Fibroblast of the conjunctiva (primary cell): ENCODE results near the gene WDR54.
"Not testable (repeated sequence)": the region's sequence is repeated elsewhere in the genome, so short reads cannot be mapped to it uniquely, and the experiment has no call there.

ENCODE experiments used
- DNase-seq: peaks from one replicate; pipeline ENCODE4 v3.0.0-alpha.2; 2010; ENCODE audit warnings: low read depth

Gene WDR54

DNA sequence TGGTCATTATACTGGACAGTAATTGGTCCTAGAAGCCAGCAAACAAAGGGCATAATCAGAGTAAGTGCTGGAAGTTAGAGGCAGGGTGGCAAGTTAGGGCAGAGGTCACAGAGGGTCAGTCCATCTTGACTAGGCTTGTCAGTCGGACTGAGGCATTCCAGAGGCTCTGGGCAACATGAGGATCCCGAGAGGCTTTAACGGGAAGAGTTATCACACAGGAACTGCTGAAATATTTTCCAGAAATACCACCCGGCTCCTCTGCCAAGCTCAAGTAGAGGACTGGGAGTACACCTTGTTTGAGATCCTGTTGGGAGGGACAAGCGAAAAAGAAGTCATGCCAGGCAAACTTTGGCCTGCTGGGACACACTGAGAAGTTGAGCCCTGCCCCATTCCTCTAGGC, 13.8 kb upstream of the WDR54 start:
- no peak for DNase-seq

DNA sequence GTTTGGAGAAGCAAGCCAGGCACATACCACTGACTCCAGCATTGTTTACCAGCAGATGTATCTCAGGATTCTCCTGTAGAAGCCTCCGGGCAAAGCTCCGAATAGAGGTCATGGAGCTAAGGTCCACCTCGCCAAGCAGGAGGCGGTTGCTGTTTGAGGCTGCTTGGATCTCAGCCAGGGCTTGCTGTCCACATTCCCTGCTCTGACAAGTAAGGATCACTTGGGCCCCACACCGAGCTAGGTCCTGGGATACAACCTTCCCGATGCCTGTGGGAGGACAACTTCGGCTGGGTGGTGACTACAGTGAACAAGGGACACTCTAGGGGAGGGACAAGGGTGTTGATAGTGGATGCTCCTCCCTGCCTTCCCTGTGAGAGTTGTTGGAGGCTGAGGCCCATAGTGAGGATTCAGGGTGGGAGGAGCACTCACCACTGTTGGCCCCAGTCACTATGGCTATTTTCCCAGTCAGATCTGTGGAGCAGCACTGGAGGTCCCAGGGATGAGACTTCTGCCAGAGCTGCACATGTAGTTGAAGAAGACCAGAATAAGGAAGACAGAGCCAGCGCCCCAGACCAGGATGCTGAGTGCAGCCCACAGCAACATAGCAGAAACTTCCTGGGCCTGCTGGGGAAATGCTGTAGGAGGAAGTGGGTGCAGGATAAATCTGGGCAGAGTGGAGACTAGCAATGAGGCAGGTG, 8.4 kb upstream of the WDR54 start:
- DNase-seq: no peak

DNA sequence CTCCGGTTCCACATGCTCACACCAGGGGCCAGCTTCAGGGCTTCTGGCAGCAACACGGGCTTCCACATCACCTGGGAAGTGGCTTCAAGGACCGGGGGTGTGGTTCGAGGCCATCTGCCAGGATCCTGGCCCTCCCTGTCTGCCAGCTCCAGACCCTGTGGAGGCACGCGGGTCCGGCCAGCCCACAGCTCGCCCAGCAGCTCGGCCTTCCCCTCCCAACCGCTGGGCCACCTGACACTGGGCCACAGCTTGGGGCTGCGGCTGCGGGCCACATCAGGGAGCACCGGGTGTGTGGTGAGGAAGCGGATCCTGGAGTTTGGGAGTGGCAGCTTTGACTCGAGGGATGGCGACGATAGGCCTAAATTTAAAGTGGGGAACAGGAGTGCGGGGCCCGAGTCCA, 7.1 kb upstream of the WDR54 start:
- DNase-seq: no peak

DNA sequence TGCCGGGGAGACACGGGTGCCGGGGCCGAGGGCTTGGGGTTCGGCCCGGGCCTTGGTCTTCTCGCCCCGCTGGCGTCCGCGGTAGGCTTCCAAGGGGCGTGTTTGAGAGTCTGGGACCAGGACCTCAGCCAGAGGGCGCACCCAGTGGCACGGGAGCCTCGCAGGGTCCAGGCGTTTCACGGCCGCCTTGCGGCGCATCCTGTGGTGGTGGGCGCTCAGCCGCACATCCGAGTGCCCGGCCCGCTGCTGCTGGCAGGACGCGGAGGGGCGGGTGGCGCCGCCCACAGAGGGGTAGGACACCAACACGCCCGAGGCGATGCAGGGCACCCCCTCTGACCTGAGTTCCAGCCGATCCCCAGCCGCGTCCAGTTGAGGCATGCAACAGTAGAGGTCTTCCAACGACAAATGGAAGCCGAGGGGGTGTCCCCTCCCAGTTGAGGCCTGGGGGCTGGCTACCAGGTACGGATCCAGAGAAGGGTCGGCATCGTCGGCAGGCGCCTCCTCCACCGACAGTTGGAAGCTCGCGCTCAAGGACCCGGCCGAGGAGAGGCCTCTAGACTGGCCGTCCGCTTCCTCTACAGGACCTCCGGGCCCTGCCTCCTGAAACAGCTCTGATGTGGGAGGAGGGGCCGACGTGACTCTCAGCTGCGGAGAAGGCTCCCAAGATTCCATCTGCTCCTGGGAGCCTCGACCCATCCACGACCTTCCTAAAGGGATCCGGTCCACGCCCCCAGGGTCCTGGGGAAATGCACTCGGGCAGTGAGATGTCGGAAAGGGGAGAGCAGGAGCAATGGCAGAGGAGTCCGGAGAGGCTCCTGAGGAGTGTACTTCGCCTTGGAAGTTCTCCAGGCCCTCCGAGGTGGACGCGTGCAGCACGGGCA, 6.4 kb upstream of the WDR54 start:
- no peak for DNase-seq

DNA sequence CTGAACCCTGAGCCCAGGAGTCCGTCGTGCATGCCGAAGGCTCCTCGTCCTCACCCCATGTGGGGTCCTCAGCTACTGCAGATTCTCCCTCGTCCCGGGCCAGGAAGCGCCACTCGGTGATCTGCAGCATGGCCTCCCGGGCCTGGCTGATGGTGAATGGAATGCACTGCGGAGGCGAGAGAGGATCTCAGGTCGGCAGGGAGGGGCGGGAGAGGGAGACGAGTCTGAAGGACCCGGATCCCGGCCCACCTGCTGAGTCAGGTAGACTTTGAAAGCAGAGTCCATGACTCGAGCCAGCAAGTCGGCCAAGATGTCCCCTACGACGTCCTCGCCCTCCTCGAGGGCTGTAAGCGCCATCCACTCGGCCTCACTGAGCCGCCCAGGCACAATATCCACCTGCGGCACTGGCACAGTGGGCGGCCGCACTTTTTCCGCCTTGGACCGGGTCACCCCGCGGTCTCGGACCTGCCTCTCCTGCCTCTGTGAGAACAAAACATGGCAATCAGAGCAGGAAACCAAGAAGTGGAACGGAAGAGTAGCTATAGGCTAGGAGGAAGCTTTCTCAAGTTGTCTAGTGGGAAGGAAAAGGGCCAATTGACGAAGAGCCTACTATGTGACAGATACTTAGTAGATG, 5.7 kb upstream of the WDR54 start:
- no peak for DNase-seq

DNA sequence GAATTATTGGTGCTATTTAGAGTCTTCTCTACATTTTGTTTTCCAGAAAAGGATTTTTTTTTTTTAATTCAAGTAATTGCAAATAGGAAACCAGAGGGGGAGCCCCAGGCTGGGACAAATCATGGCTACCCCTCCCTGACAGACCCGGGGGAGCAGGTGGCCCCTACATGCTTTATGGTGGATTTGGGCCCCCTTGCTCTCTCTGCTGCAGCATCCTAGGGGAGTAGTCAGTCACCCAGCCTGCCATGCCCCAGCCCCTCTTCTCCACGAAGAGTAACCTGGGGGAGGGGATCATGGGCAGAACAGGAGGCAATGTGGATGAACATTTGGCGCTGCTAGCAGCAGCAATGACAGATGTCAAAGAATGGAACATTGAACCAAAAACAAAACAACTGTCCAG, 4.8 kb upstream of the WDR54 start:
- DNase-seq: no peak

- no peak for DNase-seq
Observed at GRCh38 chr2:74417197-74417596, 4.3 kb upstream of the WDR54 start.

DNA sequence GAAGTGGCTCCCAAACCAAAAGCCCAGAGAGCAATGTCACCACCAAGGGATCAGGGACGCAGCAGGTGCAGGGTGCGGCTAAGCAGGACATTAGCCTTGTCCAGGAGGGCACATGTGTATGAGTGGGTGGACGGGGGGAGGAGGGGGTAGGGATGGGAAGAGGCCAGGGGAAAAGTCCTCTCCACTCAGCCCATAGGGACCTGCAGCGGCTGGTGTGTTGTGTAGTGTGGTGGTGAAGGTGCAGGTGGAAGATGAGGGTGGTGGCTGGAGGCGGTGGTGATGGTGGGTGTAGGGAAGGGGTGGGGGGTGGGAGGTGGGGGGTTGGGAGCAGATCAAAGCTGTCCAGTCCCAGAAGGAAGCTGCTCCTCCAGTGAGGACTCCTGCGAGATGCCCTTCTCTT, 3.8 kb upstream of the WDR54 start:
- no peak for DNase-seq

GRCh38 chr2:74418312-74418711, 3.2 kb upstream of the WDR54 start:
- no peak for DNase-seq

DNA sequence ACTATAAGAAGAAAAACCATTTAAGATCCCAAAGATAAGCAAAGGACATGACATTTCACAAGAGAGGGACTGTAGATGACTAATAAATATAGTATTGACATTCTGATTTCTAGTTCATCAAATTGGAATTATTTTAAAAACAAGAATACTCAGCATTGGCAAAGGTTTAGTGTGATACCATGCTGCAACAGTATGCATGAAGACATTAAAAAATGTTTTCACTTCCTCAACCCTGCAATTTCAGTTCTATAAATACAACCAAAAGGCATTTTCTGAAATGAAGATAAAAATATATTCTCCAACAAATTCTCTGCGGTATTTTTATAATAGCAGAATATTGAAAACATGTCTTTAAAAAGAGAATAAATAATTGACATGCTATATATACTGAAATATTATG, 2.2 kb upstream of the WDR54 start:
- no peak for DNase-seq

- DNase-seq: no peak
Observed at GRCh38 chr2:74420006-74420405, 1.5 kb upstream of the WDR54 start.

DNA sequence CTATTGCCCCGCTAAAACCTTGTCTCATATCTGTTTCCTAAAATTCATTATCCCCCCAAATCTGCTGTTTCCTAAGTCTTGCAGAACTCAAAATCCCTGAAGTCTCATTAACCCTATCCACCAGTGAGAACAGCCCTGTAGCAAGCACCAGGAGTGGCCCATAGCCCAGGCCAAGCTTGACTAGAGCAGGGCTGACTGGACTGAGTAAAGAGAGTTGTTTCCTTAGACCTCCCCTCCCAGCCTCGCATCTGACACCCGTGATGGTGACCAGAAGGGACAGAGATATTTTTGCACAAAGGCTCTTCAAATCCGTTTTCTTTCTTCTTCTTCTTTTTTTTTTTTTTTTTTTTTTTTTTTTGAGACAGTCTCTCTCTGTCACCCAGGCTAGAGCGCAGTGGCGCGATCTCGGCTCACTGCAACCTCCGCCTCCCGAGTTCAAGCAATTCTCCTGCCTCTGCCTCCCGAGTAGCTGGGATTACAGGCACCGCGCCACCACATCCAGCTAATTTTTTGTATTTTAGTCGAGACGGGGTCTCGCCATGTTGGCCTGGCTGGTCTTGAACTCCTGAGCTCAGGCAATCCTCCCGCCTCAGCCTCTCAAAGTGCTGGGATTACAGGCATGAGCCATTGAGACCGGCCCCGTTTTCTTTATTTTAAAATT, 957 bp upstream of the WDR54 start:
- not testable (repeated sequence) for DNase-seq

- DNase-seq: no peak
Observed at GRCh38 chr2:74423231-74424095, 1.9 kb downstream of the WDR54 start.

DNA sequence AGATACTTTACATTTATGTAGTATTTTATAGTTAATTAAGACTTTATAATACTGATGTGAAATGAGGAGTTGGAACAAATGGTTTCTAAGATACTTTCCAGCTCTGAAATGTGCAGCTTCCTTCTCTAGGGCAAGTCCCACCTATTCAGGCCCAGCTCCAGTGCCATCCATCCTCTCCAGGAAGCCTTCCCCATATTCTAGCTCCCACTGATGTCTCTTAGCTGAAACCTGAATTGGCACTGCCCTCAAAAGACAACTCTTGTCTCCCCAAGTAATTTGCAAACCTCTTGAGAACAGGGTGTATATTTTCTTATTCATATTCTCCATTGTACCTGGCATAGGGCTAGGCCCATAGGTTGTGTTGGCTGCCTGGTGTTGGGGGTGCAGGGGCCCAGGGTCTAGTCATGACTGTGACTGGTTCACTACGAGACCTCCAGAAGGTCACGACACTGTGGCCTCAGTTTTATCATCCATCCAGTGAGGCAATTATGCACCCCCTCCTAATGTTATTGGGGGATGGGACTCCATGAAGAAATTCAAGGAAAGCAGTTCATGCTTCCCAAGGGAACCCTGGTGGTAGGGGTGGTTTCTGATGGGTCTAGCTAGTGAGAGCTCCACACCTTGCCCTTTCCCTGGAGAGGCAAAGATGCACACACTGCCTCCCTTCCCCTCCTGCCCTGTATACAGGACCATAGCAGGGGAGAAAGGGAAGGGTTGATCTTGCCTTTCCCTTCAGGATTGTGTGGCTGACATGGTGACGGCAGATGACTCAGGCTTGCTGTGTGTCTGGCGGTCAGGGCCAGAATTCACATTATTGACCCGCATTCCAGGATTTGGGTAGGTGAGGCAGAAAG, 2.8 kb downstream of the WDR54 start:
- DNase-seq: no peak

GRCh38 chr2:74424995-74425406, 3.5 kb downstream of the WDR54 start:
- DNase-seq: no peak

DNA sequence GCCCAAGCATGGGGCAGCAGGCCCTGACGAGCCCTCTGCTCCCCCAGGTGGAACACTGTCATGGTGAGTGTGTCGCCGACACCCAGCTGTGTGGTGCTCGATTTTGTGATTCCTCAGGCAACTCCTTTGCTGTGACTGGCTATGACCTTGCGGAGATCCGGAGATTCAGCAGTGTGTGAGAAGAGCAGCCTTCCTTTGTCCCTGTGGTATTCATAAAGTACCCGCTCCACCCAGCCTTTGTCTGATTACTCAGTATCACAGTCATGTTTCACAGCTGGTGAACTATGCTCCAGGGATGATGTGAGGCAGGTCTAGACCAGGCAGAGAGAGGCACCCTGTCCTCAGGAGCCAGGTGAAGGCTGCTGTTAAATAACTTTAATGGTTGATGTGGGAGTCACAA, 4.0 kb downstream of the WDR54 start:
- no peak for DNase-seq

DNA sequence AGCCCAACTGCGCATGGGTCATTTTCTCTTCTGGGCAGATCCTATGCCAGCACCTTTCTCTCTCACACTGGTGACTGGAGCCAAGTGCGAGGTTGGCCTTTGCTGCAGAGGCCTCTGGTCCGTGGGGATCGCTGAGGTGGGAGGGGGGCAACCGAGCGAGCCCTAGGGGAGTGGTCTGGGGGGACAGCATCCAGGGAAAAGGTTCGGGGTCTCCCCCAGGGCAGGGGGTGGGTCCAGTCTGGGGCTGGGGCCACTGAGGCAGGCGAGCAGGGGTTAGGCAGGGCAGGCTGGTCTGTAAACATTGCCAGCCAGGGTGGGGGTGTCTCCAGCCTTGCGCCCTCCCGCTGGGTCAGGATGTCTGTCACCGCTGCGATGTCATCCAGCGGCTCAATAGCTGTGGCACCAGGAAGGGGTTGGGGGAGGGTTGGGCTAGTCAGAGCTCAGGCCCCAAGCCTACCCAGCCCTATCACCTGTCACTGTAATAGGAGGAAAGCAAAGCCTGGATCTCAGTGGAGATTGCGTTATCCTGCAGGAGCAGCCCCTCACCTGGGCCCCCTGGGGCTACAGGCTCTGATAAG, 4.7 kb downstream of the WDR54 start:
- no peak for DNase-seq

DNA sequence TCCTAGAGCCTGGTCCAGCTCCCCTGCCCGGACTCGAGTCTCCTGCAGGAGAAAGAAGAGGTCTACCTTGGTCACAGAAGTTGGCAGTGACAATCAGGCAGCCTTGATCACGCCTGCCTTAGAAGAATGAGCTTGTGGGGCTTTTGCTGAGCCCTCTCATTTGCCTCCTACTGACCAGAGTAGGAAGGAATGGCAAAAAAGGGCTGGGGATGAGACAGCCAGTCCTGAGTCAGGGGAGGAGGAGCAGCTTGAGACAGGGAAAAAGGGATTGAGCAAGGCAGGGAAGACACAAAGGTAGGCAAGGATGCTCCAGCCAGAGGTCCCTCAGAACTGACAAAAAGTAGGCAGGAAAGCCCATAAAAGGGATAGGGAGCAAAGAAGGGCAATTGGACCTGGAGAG, 6.0 kb downstream of the WDR54 start:
- DNase-seq: no peak

DNA sequence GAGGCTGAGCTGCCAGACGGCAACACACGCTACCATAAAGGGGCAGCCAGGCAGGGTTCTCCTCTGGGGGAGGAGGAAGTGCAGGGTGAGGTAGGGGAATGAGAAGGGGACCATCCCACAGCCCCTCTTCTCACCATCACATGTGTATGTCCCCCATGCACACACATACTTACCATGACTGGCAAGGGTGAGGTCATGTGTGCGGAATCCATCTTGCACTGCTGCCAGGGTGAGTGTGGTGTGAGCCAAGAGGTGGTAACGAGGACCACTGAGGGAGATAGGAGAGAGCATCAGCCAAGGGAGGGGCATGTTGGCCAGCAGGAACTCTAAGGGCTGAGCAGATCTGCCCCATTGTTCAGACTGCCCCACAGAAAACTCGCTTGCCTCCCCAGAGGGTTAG, 7.1 kb downstream of the WDR54 start:
- DNase-seq: no peak
